ENCODE results near the gene MSH3.

The MSH3 gene

DNA sequence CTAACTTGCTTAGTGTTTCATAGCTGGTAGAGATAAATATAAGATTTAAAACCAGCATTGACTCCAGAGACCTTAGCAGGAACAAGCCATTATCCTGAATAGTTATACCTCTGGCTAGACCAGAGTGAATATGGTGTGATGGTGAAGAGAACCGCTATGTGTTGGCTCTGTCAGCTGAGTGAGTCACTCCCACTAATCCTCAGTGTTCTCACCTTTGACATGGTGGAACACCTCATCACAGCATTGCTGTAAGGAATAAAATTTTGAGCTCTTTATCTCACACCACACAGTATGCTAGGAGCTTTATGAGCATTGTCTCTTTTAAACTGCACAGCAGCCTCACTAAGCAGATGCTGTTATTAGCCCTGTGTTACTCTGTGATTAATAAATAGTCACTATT lies 91.0 kb downstream of the MSH3 start:
- Histone ChIP-seq H3K27me3 (ENCODE audit: control insufficient read depth, insufficient read depth, low read length) (no peaks in the 10 kb centered on the region), H3K4me1 (ENCODE audit: control insufficient read depth, insufficient read depth, low read length) (no peaks in the 10 kb centered on the region), H3K4me3 (ENCODE audit: low read length) (no peak overlapping the region), H3K36me3 (ENCODE audit: control insufficient read depth, insufficient read depth, low read length) (no peaks in the 10 kb centered on the region; the same call in 1 of the 2 replicates), H3K9me3 (ENCODE audit: control insufficient read depth, insufficient read depth, low read length) (no peaks in the 10 kb centered on the region), H3K27ac (ENCODE audit: low read length) (no peak overlapping the region)
- no peak for DNase-seq (ENCODE audit: low read depth, low spot score)
- WGBS (ENCODE audit: insufficient coverage, insufficient read length), result no CpG with 5 or more reads among the region's 1 CpG

DNA sequence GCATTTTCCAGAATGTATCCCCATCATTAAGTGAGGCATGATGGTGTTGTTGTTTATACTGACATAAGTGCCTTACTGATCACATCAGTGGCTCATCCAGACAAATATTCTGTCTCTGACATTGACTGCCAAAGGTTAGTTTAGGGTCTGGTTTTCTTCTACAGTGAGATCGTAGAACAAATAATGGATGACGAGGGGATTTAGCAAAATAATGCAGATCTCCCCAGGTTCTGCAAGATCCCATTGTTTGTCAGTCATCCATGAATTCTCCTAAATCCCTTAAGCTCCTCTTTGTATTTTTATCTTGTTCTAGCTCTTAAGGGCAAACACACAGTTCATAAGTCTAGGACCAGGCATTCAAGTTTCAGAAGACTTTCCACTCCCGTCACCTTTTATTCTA lies 93.5 kb downstream of the MSH3 start:
- Histone ChIP-seq H3K9me3 (ENCODE audit: control insufficient read depth, insufficient read depth, low read length) (no peaks in the 10 kb centered on the region), H3K36me3 (ENCODE audit: control insufficient read depth, insufficient read depth, low read length) (no peaks in the 10 kb centered on the region; the same call in 1 of the 2 replicates), H3K27ac (ENCODE audit: low read length) (no peak overlapping the region), H3K27me3 (ENCODE audit: control insufficient read depth, insufficient read depth, low read length) (no peaks in the 10 kb centered on the region), H3K4me1 (ENCODE audit: control insufficient read depth, insufficient read depth, low read length) (no peaks in the 10 kb centered on the region), H3K4me3 (ENCODE audit: low read length) (no peak overlapping the region)
- no CpG with 5 or more reads among the region's 3 CpGs for WGBS (ENCODE audit: insufficient coverage, insufficient read length)
- no peak for DNase-seq (ENCODE audit: low read depth, low spot score)

DNA sequence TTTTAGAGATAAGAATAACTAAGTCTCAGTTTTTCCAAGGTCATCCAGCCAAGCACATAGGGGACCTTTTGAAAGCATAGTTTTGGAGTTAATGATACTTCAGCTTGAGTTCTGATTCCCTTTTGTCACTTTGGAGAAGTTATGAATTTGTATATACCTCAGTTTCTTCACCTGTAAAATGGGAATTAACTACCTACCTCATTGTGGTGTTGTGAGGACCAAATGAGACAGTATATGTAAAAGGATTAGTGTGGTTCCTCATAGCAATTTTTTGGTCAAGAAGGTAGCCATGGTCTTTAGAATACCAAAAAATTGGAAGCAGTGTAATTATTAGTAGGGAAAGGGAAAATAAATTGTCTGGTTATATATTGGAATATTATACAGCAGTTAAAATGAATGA lies 98.0 kb downstream of the MSH3 start:
- Histone ChIP-seq H3K9me3 (ENCODE audit: control insufficient read depth, insufficient read depth, low read length) (no peaks in the 10 kb centered on the region), H3K4me3 (ENCODE audit: low read length) (no peak overlapping the region), H3K27ac (ENCODE audit: low read length) (no peak overlapping the region), H3K27me3 (ENCODE audit: control insufficient read depth, insufficient read depth, low read length) (no peaks in the 10 kb centered on the region), H3K36me3 (ENCODE audit: control insufficient read depth, insufficient read depth, low read length) (no peaks in the 10 kb centered on the region), H3K4me1 (ENCODE audit: control insufficient read depth, insufficient read depth, low read length) (0 out of 2 replicates have a peak, but pooled peaks cover 3% of the 10 kb centered on the region)
- no peak for DNase-seq (ENCODE audit: low read depth, low spot score)

DNA sequence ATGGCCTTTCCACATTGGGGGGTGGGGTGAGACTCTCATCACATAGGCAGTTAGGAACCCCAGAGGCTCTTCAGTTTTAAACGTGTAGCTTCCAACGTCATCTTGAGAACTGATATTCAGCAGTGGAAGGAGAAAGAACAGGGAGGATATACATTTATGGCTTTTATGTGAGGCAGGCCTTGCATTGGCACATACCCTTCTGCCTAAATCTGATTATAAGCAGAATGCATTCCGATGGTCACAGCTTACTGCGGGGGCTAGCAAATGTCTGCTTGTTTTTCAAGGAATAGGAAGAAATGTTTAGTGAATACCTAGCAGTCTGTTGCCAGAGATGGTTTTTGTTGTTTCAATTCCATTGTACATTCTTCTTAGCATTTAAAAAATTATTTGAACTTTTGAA lies 99.3 kb downstream of the MSH3 start:
- no CpG with 5 or more reads among the region's 4 CpGs for WGBS (ENCODE audit: insufficient coverage, insufficient read length)
- Histone ChIP-seq H3K36me3 (ENCODE audit: control insufficient read depth, insufficient read depth, low read length) (no peaks in the 10 kb centered on the region), H3K4me3 (ENCODE audit: low read length) (no peak overlapping the region), H3K27ac (ENCODE audit: low read length) (no peak overlapping the region), H3K27me3 (ENCODE audit: control insufficient read depth, insufficient read depth, low read length) (no peaks in the 10 kb centered on the region), H3K9me3 (ENCODE audit: control insufficient read depth, insufficient read depth, low read length) (no peaks in the 10 kb centered on the region), H3K4me1 (ENCODE audit: control insufficient read depth, insufficient read depth, low read length) (0 out of 2 replicates have a peak, but pooled peaks cover 3% of the 10 kb centered on the region)
- DNase-seq (ENCODE audit: low read depth, low spot score), result no peak

DNA sequence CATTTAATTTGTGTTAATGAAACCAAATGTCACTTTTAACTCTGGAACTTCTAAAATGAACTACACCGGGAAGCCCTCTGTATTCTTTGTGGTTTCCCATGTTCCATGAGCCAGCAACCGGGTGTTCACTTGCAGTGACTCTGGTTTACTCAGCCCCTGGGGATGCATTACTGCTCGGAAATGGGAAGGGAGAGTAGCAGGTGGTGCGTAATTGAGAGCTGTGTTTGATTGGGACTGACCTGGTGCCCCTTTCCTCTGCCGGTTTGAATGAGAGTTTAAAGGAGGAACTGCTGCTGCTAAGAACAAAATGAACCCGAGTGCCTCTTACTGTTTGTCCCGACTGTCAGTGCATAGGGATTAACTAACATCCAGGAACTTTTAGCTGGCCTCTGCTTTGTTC lies 100.4 kb downstream of the MSH3 start:
- no peaks in the 10 kb centered on the region for H3K9me3 ChIP-seq (ENCODE audit: control insufficient read depth, insufficient read depth, low read length)
- WGBS (ENCODE audit: insufficient coverage, insufficient read length), result no CpG with 5 or more reads among the region's 7 CpGs
- no peak for DNase-seq (ENCODE audit: low read depth, low spot score)
- H3K27me3 ChIP-seq (ENCODE audit: control insufficient read depth, insufficient read depth, low read length), result no peaks in the 10 kb centered on the region
- no peak overlapping the region for H3K27ac ChIP-seq (ENCODE audit: low read length)
- 0 out of 2 replicates have a peak, but pooled peaks cover 3% of the 10 kb centered on the region for H3K4me1 ChIP-seq (ENCODE audit: control insufficient read depth, insufficient read depth, low read length)
- H3K36me3 ChIP-seq (ENCODE audit: control insufficient read depth, insufficient read depth, low read length), result no peaks in the 10 kb centered on the region
- H3K4me3 ChIP-seq (ENCODE audit: low read length), result no peak overlapping the region

DNA sequence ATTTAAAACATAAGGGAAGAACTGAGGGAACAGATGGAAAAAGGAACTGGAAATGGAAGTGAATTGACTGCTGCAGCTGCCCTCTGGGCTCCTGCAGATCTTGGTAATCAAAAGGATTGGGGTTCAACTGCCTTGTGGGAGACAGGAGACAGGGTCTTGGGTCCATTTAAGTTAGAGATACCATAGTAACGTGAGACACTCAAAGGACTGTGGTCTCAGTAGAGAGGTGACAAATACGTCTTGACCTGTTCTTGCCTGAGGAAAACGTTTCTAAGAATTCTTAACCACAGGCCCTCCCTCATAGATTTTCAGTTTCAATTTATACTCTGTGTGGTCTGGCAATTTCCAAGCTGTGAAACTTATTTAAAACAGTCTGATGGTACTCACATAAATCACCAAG lies 101.2 kb downstream of the MSH3 start:
- H3K27ac ChIP-seq (ENCODE audit: low read length), result no peak overlapping the region
- no peaks in the 10 kb centered on the region for H3K9me3 ChIP-seq (ENCODE audit: control insufficient read depth, insufficient read depth, low read length)
- no peak for DNase-seq (ENCODE audit: low read depth, low spot score)
- no CpG with 5 or more reads among the region's 3 CpGs for WGBS (ENCODE audit: insufficient coverage, insufficient read length)
- H3K36me3 ChIP-seq (ENCODE audit: control insufficient read depth, insufficient read depth, low read length), result no peaks in the 10 kb centered on the region
- H3K27me3 ChIP-seq (ENCODE audit: control insufficient read depth, insufficient read depth, low read length), result no peaks in the 10 kb centered on the region
- H3K4me1 ChIP-seq (ENCODE audit: control insufficient read depth, insufficient read depth, low read length), result peaks cover 3% of the 10 kb centered on the region; the same call in 1 of the 2 replicates
- no peak overlapping the region for H3K4me3 ChIP-seq (ENCODE audit: low read length)

DNA sequence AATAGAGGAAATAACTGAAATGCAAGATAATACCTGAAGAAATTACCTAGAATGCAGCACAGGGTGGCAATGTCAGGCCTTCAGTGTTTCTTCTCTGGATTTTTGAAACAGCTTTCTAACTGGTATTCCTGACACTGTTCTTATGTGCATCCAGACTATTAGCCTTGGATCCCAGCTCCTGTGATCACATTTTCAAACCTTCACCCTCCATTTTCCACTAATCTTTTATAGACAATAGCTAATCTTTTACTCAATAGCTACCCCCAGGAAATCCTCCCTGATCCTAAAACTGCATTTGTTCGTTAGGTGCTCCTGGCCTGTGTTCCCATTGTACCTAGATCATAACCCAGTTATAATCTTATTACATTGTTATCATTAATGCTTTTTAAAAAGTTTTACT lies 101.8 kb downstream of the MSH3 start:
- Histone ChIP-seq H3K27me3 (ENCODE audit: control insufficient read depth, insufficient read depth, low read length) (no peaks in the 10 kb centered on the region), H3K36me3 (ENCODE audit: control insufficient read depth, insufficient read depth, low read length) (no peaks in the 10 kb centered on the region), H3K4me3 (ENCODE audit: low read length) (no peak overlapping the region), H3K27ac (ENCODE audit: low read length) (no peak overlapping the region), H3K9me3 (ENCODE audit: control insufficient read depth, insufficient read depth, low read length) (no peaks in the 10 kb centered on the region), H3K4me1 (ENCODE audit: control insufficient read depth, insufficient read depth, low read length) (peaks cover 3% of the 10 kb centered on the region; the same call in 1 of the 2 replicates)
- DNase-seq (ENCODE audit: low read depth, low spot score), result no peak
- WGBS (ENCODE audit: insufficient coverage, insufficient read length), result no CpG with 5 or more reads among the region's 1 CpG

DNA sequence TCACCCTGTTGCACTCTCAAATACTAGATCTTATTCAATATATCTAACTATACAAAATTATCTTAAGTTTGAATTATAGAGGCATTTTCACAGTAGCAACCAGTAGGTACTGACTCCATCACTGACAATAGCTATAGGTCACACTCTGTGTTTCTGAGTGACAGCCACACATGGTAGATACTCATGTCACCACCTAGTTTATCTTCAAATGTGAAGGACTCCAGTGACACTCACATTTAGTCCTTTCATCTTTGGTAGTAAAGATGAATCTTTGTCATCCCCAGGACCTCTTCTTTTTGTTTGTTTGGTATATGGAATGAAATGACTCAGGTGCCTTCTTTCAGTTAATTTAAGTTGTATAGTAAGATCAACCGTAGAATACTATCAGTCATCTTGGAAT lies 102.8 kb downstream of the MSH3 start:
- Histone ChIP-seq H3K27me3 (ENCODE audit: control insufficient read depth, insufficient read depth, low read length) (no peaks in the 10 kb centered on the region), H3K27ac (ENCODE audit: low read length) (no peak overlapping the region), H3K4me3 (ENCODE audit: low read length) (no peak overlapping the region), H3K4me1 (ENCODE audit: control insufficient read depth, insufficient read depth, low read length) (peaks cover 3% of the 10 kb centered on the region; the same call in 1 of the 2 replicates), H3K36me3 (ENCODE audit: control insufficient read depth, insufficient read depth, low read length) (no peaks in the 10 kb centered on the region), H3K9me3 (ENCODE audit: control insufficient read depth, insufficient read depth, low read length) (no peaks in the 10 kb centered on the region)
- no CpG with 5 or more reads among the region's 1 CpG for WGBS (ENCODE audit: insufficient coverage, insufficient read length)
- no peak for DNase-seq (ENCODE audit: low read depth, low spot score)

DNA sequence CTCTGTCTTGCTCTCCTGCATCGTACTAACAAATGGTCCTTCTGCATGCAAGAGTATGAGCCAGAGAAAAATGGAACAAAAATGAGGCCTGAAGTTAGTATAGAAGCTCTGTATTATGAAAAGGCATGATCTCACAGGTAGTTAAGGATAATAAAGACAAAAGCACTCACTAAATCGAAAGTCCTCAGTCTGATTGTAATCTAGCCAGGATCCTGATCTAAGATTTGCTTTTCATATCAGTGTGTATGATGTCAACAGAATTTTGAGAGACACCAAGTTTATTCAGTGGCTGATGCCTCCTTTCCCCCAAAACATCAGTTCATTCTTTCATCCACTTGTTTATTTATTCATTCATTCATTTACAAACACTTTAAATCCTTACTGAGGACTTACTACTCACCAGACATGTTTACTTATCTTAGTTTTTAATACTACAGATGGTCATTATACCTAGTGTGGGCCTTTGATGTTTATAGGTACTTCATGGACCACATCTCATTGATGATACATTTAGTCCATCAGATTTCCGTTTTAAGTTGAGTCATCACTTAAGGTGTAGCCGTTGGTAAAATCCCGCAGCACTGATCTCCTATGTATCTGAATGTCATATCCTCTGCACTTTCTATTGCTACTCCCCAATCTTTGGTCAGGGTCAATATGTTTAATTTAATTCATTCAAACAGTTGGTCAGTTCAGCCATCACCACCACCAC lies 105.6 kb downstream of the MSH3 start:
- Histone ChIP-seq H3K4me3 (ENCODE audit: low read length) (no peak overlapping the region), H3K4me1 (ENCODE audit: control insufficient read depth, insufficient read depth, low read length) (peaks cover 2% of the 10 kb centered on the region; the same call in 1 of the 2 replicates), H3K9me3 (ENCODE audit: control insufficient read depth, insufficient read depth, low read length) (no peaks in the 10 kb centered on the region), H3K27me3 (ENCODE audit: control insufficient read depth, insufficient read depth, low read length) (no peaks in the 10 kb centered on the region), H3K27ac (ENCODE audit: low read length) (no peak overlapping the region), H3K36me3 (ENCODE audit: control insufficient read depth, insufficient read depth, low read length) (no peaks in the 10 kb centered on the region)
- no peak for DNase-seq (ENCODE audit: low read depth, low spot score)
- WGBS (ENCODE audit: insufficient coverage, insufficient read length), result no CpG with 5 or more reads among the region's 5 CpGs

DNA sequence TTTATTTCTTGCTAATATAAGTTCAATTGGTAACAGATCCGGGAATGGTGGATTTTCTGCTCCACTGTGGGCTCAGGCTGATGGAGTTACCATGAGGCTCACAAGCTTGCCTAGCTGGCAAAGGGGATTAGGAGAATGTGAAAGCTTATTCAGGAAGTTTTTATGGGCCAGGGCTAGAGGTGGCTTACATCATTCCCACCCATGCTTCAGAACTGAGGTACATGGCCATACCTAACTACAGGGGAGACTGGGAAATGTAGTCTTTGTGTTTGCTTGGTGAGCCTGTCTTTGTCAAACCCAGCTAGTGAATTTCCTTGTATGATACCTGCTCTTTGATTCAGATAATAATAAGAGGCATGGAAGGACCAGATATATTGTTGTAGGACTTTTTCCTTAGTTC lies 106.2 kb downstream of the MSH3 start:
- Histone ChIP-seq H3K27me3 (ENCODE audit: control insufficient read depth, insufficient read depth, low read length) (no peaks in the 10 kb centered on the region), H3K4me1 (ENCODE audit: control insufficient read depth, insufficient read depth, low read length) (no peaks in the 10 kb centered on the region; the same call in 1 of the 2 replicates), H3K36me3 (ENCODE audit: control insufficient read depth, insufficient read depth, low read length) (no peaks in the 10 kb centered on the region), H3K27ac (ENCODE audit: low read length) (no peak overlapping the region), H3K4me3 (ENCODE audit: low read length) (no peak overlapping the region), H3K9me3 (ENCODE audit: control insufficient read depth, insufficient read depth, low read length) (no peaks in the 10 kb centered on the region)
- no peak for DNase-seq (ENCODE audit: low read depth, low spot score)
- no CpG with 5 or more reads among the region's 1 CpG for WGBS (ENCODE audit: insufficient coverage, insufficient read length)

DNA sequence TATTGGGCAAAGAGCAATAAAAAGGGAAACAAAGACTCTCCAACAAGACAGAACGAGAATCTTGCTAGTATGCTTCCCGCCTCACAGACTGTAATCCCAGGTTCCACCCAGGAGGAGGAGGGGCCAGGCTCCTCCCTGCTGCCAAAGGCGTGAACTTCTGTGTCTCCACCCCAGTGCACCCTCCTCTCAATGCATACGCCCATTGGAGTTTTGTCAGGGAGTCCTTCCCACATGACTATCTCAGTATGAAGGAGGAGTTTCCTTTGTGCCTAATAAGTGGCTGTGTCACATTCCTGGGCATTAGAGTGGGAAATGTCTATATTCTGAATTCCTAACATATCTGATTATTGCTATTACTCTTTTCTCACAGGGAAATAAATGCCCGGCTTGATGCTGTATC lies 106.7 kb downstream of the MSH3 start:
- WGBS (ENCODE audit: insufficient coverage, insufficient read length), result no CpG with 5 or more reads among the region's 5 CpGs
- H3K9me3 ChIP-seq (ENCODE audit: control insufficient read depth, insufficient read depth, low read length), result no peaks in the 10 kb centered on the region

More for the DNA sequence above, 106.7 kb downstream of the MSH3 start:
- Histone ChIP-seq H3K4me3 (ENCODE audit: low read length) (no peak overlapping the region), H3K4me1 (ENCODE audit: control insufficient read depth, insufficient read depth, low read length) (no peaks in the 10 kb centered on the region; the same call in 1 of the 2 replicates), H3K27me3 (ENCODE audit: control insufficient read depth, insufficient read depth, low read length) (no peaks in the 10 kb centered on the region), H3K27ac (ENCODE audit: low read length) (no peak overlapping the region), H3K36me3 (ENCODE audit: control insufficient read depth, insufficient read depth, low read length) (no peaks in the 10 kb centered on the region)
- DNase-seq (ENCODE audit: low read depth, low spot score), result no peak

Data from iPS DF 6.9 (cell line).